IPS-NIHi11 (cell line): ENCODE measurements around the gene LPO.

ENCODE experiments used
- DNase-seq: peaks from one replicate; pipeline ENCODE4 v3.0.0; 2012; ENCODE audit warnings: mixed read lengths, low spot score

LPO gene

GRCh38 chr17:58317421-58318064, 79.2 kb downstream of the LPO start:
- peak; percentile 75 for DNase-seq

- DNase-seq: no peak
Measured at GRCh38 chr17:58318065-58318481, 79.7 kb downstream of the LPO start.
